ENCODE results near the gene ZNF813.
"Not testable (repeated sequence)": the region's sequence is repeated elsewhere in the genome, so short reads cannot be mapped to it uniquely, and the experiment has no call there.

Gene ZNF813

DNA sequence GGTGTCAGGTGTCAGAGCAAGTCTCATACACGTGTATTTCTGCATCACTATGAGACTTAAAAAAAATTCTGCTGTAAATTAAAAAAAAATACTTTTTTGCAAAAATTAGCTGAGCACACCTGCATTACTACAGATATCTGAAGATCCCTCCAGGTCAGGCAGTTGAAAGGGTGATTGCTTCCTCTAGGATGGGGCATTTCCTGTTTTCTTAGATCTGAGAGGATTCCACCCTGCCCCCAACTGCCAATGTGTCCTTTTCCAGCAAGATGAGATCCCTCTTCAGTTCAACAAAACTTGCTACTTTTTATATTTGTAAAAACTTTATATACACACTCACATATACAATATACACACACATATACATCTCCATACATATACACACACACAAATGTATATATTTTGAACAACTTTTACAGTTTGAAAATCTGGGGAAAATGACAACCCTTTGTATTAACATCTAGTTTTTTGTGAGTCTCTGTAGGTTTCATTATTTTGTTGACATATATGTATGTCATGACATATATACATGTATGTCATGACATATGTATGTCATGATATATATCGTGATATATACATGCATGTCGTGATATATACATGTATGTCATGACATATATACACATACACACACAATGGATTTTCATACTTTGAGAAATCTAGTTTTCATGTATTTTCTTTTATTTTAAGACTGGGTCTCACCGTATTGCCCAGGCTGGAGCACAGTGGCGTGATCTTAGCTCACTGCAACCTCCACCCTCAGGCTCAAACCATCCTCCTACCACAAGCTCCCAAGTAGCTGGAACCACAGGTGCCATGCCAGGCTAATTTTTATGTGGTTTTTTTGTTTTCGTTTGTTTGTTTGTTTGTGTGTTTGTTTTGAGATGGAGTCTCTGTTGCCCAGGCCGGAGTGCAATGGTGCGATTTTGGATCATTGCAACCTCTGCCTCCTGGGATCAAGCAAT lies 17.8 kb downstream of the ZNF813 start:
- no peak for DNase-seq (ENCODE audit: low spot score)

GRCh38 chr19:53492153-53492552 lies 24.6 kb downstream of the ZNF813 start:
- no peak for DNase-seq (ENCODE audit: low spot score)

- not testable (repeated sequence) for DNase-seq (ENCODE audit: low spot score)
Observed at GRCh38 chr19:53497311-53498023, 29.9 kb downstream of the ZNF813 start.

- not testable (repeated sequence) for DNase-seq (ENCODE audit: low spot score)
Observed at GRCh38 chr19:53498024-53498395, 30.5 kb downstream of the ZNF813 start.

GRCh38 chr19:53503151-53503550 lies 35.6 kb downstream of the ZNF813 start:
- not testable (repeated sequence) for DNase-seq (ENCODE audit: low spot score)

DNA sequence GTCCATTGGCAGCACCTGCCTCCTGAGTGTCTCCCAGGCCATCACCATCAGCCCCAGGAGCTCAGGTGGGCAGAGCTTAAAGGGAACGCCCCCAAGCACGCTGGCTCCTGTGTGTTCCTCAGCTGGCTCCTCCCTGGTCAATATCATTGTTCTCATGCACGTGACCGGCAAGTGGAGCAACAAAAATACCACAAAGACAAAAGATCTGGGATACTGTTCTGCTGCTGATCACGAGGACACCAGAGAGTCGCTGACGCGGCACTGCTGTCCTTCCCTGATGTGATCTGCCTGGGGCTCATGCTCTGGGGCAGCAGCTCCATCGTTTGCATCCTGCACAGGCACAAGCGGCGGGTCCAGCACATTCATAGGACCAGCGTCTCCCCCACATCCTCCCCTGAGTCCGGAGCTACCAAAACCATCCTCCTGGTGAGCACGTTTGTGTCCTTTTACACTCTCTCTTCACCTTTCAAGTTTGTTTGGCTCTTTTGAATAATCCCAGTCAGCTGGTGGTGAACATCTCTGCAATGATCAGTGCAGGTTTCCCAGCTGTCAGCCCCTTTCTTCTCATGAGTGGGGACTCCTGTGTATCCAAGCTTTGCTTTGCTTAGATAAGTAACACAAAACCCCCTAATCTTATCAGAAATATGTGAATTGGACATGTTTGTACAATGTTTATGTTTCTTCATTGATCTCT lies 36.3 kb downstream of the ZNF813 start:
- not testable (repeated sequence) for DNase-seq (ENCODE audit: low spot score)

GRCh38 chr19:53504365-53504703 lies 36.8 kb downstream of the ZNF813 start:
- DNase-seq (ENCODE audit: low spot score) = not testable (repeated sequence)

DNA sequence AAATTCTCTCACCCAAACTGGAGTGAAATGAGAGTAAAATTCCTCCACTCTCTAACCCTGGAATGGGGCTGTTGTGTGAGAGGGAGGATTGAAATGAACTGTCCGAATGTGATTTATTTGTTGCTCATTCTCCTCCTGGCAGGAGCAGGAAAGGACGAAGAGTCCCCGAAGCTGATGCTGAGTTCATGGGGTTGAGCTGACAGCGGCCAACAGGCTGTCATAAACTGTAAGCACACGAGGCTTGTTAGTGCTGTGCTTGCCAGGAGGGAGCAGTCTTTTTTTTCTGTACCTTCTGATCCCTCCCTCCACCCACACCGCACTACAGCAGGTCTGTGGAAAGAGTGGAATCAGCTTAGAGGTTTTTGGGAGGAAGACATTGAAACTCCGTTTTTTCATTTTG lies 37.4 kb downstream of the ZNF813 start:
- DNase-seq (ENCODE audit: low spot score) = no peak

- no peak for DNase-seq (ENCODE audit: low spot score)
Observed at GRCh38 chr19:53506728-53507127, 39.2 kb downstream of the ZNF813 start.

DNA sequence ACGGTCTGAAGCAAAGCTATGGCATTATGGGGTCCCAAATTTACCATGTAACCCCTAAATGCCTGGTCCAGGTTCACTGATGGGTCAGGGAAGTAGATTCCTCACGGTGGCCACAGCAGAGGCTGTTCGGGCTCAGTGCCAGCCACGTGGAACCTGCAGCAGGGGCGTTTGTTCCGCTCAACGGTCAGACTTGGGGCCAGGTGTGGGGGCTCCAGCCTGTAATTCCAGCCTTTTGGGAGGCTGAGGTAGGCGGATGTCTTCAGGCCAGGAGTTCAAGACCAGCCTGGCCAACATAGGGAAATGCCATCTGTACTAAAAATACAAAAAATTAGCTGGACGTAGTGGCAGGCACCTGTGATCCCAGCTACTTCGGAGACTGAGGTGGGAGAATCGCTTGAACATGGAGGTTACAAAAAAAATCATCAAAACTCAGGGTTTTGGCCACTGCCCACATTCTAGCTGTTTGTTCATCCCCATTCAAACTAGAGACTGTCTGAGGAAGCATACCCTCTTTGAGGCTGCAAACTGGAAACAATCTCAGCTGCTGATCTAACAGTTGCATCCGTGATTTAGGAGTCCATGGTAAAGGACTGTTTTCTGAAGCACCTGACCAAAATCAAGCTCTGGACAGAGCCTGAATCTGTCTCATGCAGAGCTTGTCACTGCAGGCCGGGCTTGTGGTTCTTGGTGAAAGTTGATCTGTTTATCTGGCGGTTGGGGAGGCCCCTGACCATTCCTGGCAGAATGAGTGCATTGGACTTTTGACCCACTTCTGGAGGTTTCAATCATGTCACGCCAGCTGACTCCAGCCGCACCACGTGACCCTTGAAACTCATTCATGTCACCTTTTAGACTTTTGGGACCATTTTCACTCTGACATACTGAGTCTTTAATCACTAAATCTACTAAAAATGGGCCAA lies 40.2 kb downstream of the ZNF813 start:
- no peak for DNase-seq (ENCODE audit: low spot score)

- no peak for DNase-seq (ENCODE audit: low spot score)
Observed at GRCh38 chr19:53509443-53509842, 41.9 kb downstream of the ZNF813 start.

- no peak for DNase-seq (ENCODE audit: low spot score)
Observed at GRCh38 chr19:53509845-53510244, 42.3 kb downstream of the ZNF813 start.

DNA sequence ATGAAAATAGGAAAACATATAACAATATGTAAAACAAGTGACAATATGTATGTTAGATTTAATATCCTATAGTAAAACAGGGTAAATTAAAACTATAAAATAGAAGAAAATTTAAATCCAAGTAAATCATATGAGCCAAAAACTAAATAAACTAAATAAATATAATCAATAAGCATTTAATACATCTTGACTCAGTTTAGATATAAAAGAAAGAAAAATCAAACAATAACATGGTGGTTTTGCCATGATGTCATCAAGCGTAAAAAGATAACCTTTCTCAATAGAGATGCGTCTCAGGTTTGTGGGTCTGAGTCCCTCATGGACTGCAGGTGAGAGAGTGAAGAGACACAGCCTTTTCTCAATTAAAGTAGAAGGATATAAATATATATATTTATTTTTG lies 43.8 kb downstream of the ZNF813 start:
- DNase-seq (ENCODE audit: low spot score) = no peak

DNA sequence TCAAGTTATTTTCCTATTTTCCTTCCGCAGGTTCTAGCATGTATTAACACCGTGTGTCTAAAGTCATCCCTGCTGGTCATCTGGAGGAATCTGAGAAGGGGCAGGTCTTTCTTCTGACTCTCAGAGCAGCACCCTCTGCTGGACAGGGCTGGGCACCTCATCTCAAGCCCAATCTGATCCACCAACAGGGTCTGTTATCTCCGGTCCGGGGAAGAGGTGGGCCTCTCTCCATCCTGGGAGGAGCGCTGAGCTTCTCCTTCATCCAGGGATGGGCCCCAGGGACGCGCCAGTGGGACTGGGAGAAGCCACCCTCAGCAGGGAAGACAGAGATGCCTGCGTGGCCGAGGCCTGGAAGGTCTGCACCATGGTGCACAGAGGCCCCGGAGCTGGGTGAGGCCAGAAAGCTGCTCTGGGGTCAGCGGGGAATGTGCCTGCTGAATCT lies 44.4 kb downstream of the ZNF813 start:
- peak; percentile 69 for DNase-seq (ENCODE audit: low spot score)

- DNase-seq (ENCODE audit: low spot score) = not testable (repeated sequence)
Observed at GRCh38 chr19:53515047-53515446, 47.5 kb downstream of the ZNF813 start.

DNA sequence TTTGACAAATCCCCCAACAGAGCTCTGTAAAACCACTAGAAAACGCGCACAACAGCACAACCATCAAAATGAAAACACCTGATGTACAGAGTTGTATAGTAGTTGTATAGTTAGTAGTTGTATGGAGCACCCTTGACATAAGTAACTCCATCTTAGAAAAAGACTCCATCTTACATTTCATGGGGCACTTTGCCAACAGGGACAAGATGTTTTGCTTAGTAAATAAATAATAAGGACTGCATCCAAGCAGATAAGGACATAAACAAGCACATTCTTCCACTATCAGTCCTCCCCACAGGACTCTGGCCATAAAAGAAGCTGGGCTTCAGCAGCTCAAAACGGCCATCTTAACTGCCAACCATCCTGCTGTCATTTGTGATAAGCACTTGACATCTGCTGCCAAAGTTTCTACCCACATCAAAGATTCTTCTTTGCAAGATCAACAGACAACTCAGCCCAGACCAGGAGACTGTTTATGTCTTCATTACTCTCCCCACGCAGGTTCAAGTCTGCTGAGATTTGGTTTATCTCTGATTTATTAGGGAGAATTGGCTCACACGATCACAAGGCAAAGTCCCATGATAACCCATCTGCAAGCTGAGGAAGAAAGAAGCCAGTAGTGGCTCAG lies 49.7 kb downstream of the ZNF813 start:
- no peak for DNase-seq (ENCODE audit: low spot score)

DNA sequence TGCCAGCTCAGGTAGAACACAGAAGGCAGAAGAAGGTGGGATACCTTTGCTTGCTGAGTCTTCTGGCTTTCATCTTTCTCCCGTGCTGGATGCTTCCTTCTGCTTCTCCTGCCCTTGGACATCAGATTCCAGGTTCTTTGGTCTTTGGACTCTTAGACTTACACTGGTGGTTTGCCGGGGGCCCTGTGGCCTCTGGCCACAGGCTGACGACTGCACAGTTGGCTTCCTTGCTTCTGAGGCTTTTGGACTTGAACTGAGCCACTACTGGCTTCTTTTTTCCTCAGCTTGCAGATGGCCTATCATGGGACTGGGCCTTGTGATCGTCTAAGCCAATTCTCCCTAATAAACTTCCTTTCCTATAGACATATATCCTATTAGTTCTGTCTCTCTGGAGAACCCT lies 50.6 kb downstream of the ZNF813 start:
- DNase-seq (ENCODE audit: low spot score) = no peak

- no peak for DNase-seq (ENCODE audit: low spot score)
Observed at GRCh38 chr19:53518716-53519115, 51.2 kb downstream of the ZNF813 start.

DNA sequence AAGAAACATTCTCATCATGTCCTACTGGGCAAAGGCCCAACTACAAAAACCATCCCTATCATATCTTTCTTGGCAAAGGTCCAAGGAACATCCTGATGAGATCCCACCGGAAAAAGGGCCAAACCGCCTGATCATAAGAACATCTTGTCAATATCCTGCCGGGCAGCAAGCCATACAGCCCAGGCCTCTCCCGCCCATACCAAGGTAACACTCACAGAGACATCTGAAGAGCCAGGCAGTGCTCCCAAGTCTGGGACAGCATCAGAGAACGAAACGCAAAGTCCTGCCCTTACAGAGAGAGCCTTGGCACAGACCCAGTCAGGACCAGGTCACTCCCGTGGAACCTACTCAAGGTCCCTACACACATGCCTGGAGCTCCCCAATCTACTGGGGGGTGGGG lies 51.9 kb downstream of the ZNF813 start:
- DNase-seq (ENCODE audit: low spot score) = no peak

DNA sequence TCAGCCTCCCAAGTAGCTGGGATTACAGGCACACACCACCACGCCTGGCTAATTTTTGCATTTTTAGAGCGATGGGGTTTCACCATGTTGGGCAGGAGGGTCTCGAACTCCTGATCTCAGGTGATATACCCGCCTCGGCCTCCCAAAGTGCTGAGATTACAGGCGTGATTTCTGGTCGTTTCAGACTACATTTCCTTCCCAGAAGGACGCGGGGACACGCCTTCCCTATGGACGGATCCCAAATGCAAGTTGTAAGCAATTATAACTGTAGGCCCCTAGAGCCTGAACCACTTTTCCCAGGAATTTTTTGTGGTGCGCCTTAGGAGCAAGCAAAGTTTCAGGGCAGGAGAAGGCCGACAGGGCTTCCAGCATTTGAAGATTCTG lies 52.6 kb downstream of the ZNF813 start:
- no peak for DNase-seq (ENCODE audit: low spot score)
